Measurements from ENCODE around the gene LIN52. TPM values are rescaled to one million over a fixed set of nuclear protein-coding genes. Genes with fewer than 3 reads are reported as not detected.

Gene LIN52
- total RNA-seq, 2 donors from 2014 or later = 16.4 to 19.0 TPM

GRCh38 chr14:74240794-74241651 is 156.3 kb downstream of the LIN52 start:
- H3K27me3 ChIP-seq (ENCODE audit: control insufficient read depth, insufficient read depth, low read length, poor library complexity, severe bottlenecking) = peaks cover 99% of the 10 kb centered on the region
- peaks cover 4% of the 10 kb centered on the region for H3K4me1 ChIP-seq (ENCODE audit: control insufficient read depth, insufficient read depth, low read length)
- H3K9me3 ChIP-seq (ENCODE audit: control insufficient read depth, low read length) = no peaks in the 10 kb centered on the region
- peaks cover 17% of the 10 kb centered on the region for H3K4me1 Mint-ChIP-seq
- no peak overlapping the region for H3K27ac Mint-ChIP-seq
- H3K9me3 Mint-ChIP-seq = no peaks in the 10 kb centered on the region
- H3K4me3 Mint-ChIP-seq = peak overlapping the region; percentile 47
- no peak overlapping the region for H3K9ac ChIP-seq (ENCODE audit: extremely low read depth, low read length, poor library complexity, severe bottlenecking)
- no peak overlapping the region for H3K27ac ChIP-seq (ENCODE audit: low read depth, low read length)
- TF ChIP-seq CTCF (conservative IDR thresholded peaks at IDR 0.05) = no peak
- WGBS, 2 experiments (ENCODE audit: insufficient coverage in 1 of 2, insufficient read length in 1 of 2) = 1 to 2% methylated on average over 19 to 80 of the region's 80 CpGs
- H3K4me3 ChIP-seq (ENCODE audit: low read length) = peak overlapping the region; percentile 40
- peaks cover 94% of the 10 kb centered on the region for H3K27me3 Mint-ChIP-seq (ENCODE audit: insufficient read depth)
- H3K36me3 Mint-ChIP-seq (ENCODE audit: low read depth) = no peaks in the 10 kb centered on the region
- peak; percentile 81 for DNase-seq
- no peaks in the 10 kb centered on the region for H3K36me3 ChIP-seq (ENCODE audit: control insufficient read depth, insufficient read depth, low read length)

GRCh38 chr14:74241652-74242017 is 156.9 kb downstream of the LIN52 start:
- Histone ChIP-seq H3K27me3 (ENCODE audit: control insufficient read depth, insufficient read depth, low read length, poor library complexity, severe bottlenecking) (peaks cover 98% of the 10 kb centered on the region), H3K36me3 (ENCODE audit: control insufficient read depth, insufficient read depth, low read length) (no peaks in the 10 kb centered on the region), H3K9ac (ENCODE audit: extremely low read depth, low read length, poor library complexity, severe bottlenecking) (no peak overlapping the region), H3K4me3 (ENCODE audit: low read length) (peak overlapping the region; percentile 40), H3K9me3 (ENCODE audit: control insufficient read depth, low read length) (no peaks in the 10 kb centered on the region), H3K27ac (ENCODE audit: low read depth, low read length) (no peak overlapping the region), H3K4me1 (ENCODE audit: control insufficient read depth, insufficient read depth, low read length) (peaks cover 4% of the 10 kb centered on the region)
- no peaks in the 10 kb centered on the region for H3K9me3 Mint-ChIP-seq
- no peak for TF ChIP-seq CTCF (conservative IDR thresholded peaks at IDR 0.05)
- no peak overlapping the region for H3K27ac Mint-ChIP-seq
- H3K4me3 Mint-ChIP-seq = peak overlapping the region; percentile 47
- H3K4me1 Mint-ChIP-seq = peaks cover 23% of the 10 kb centered on the region
- WGBS, 2 experiments (ENCODE audit: insufficient coverage in 1 of 2, insufficient read length in 1 of 2) = 4 to 9% methylated on average over 7 to 14 of the region's 14 CpGs
- DNase-seq = no peak
- peaks cover 94% of the 10 kb centered on the region for H3K27me3 Mint-ChIP-seq (ENCODE audit: insufficient read depth)
- H3K36me3 Mint-ChIP-seq (ENCODE audit: low read depth) = no peaks in the 10 kb centered on the region

- no peaks in the 10 kb centered on the region for H3K9me3 ChIP-seq (ENCODE audit: control insufficient read depth, low read length)
- peaks cover 96% of the 10 kb centered on the region for H3K27me3 ChIP-seq (ENCODE audit: control insufficient read depth, insufficient read depth, low read length, poor library complexity, severe bottlenecking)
- TF ChIP-seq CTCF (conservative IDR thresholded peaks at IDR 0.05) = no peak
- H3K36me3 ChIP-seq (ENCODE audit: control insufficient read depth, insufficient read depth, low read length) = no peaks in the 10 kb centered on the region
- H3K27ac ChIP-seq (ENCODE audit: low read depth, low read length) = no peak overlapping the region
- peaks cover 4% of the 10 kb centered on the region for H3K4me1 ChIP-seq (ENCODE audit: control insufficient read depth, insufficient read depth, low read length)
- H3K4me3 ChIP-seq (ENCODE audit: low read length) = no peak overlapping the region
- H3K27ac Mint-ChIP-seq = no peak overlapping the region
- H3K9me3 Mint-ChIP-seq = no peaks in the 10 kb centered on the region
- no peaks in the 10 kb centered on the region for H3K36me3 Mint-ChIP-seq (ENCODE audit: low read depth)
- H3K4me1 Mint-ChIP-seq = peaks cover 27% of the 10 kb centered on the region
- peaks cover 91% of the 10 kb centered on the region for H3K27me3 Mint-ChIP-seq (ENCODE audit: insufficient read depth)
- peak overlapping the region; percentile 47 for H3K4me3 Mint-ChIP-seq
- no peak overlapping the region for H3K9ac ChIP-seq (ENCODE audit: extremely low read depth, low read length, poor library complexity, severe bottlenecking)
- WGBS, 2 experiments (ENCODE audit: insufficient coverage in 1 of 2, insufficient read length in 1 of 2) = 8 to 11% methylated on average over 12 to 25 of the region's 28 CpGs
- peak; percentile 68 for DNase-seq
Observed at GRCh38 chr14:74242021-74242779, 157.4 kb downstream of the LIN52 start.
